GM12873 (cell line): Measurements from ENCODE around the gene DOCK1.

Source experiments
- CTCF ChIP-seq: IDR thresholded peaks from 2 replicates; pipeline ENCODE4 v1.5.1; 2012; ENCODE audit warnings: low read depth, mild to moderate bottlenecking, moderate library complexity, low read length, control low read depth; ENCODE audit not compliant: insufficient read depth; ENCODE audit errors: missing control alignments

The DOCK1 gene

GRCh38 chr10:127168261-127168660 lies 263.0 kb downstream of the DOCK1 start:
- no peak for TF ChIP-seq CTCF

- TF ChIP-seq CTCF = no peak
These were observed 269.6 kb downstream of the DOCK1 start for GRCh38 chr10:127174866-127175265.

- TF ChIP-seq CTCF = no peak
These were observed 270.3 kb downstream of the DOCK1 start for GRCh38 chr10:127175357-127176110.

- TF ChIP-seq CTCF = no peak
These were observed 271.4 kb downstream of the DOCK1 start for GRCh38 chr10:127176649-127177048.

GRCh38 chr10:127179612-127180250 lies 274.5 kb downstream of the DOCK1 start:
- no peak for TF ChIP-seq CTCF

- no peak for TF ChIP-seq CTCF
These were observed 276.9 kb downstream of the DOCK1 start for GRCh38 chr10:127182161-127182560.

GRCh38 chr10:127184582-127184981 lies 279.4 kb downstream of the DOCK1 start:
- TF ChIP-seq CTCF = no peak
